Glomerular visceral epithelial cell (primary cell): ENCODE measurements around the gene PMEL.
"Not testable (repeated sequence)": the region's sequence is repeated elsewhere in the genome, so short reads cannot be mapped to it uniquely, and the experiment has no call there.

Source experiments
- DNase-seq: peaks from one replicate; pipeline ENCODE4 v3.0.0-alpha.2; 2016; ENCODE audit errors: extremely low spot score

PMEL gene

DNA sequence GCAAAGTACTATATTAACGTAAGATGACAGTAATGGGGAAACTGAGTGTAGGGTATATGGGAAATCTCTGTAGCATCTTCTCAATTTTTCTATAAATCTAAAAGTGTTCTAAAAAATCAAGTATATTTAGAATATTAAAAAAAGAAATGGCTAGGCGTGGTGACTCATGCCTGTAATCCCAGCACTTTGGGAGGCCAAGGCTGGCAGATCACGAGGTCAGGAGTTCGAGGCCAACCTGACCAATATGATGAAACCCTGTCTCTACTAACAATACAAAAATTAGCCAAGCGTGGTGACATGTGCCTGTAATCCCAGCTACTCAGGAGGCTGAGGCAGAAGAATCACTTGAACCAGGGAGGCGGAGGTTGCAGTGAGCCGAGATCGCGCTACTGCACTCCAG lies 42.2 kb downstream of the PMEL start:
- DNase-seq: not testable (repeated sequence)

- DNase-seq: no peak
Observed at GRCh38 chr12:55922126-55922525, 43.7 kb downstream of the PMEL start.

DNA sequence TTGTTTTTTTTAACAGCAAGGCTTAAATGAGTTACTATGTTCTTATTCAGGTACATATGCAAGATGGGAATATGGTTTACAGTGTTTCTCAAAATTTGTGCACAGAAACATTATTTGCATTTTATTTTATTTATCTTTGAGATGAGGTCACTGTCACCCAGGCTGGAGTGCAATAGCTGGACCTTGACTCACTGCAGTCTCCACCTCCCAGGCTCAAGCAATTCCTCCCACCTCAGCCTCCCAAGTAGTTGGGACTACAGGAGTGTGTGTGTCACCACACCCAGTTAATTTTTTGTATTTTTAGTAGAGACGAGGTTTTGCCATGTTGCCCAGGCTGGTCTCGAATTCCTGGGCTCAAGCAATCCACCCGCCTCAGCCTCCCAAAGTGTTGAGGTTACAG lies 46.8 kb downstream of the PMEL start:
- DNase-seq: peak; percentile 45

DNA sequence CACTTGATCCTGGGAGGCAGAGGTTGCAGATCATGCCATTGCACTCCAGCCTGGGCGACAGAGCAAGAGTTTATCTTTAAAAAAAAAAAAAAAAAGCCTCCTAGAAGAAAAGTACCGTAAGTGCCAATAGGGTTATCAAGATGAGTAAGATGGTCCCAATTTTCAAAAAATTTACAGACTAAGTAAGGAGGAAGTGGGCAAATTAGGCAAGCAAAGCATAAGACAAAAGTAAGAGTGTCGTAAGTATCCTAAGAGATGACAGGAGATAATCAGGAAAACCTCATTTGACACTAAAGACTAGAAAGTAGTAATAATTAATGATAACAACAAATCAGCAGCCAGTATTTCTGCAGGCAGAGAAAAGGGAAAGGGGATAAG lies 50.4 kb downstream of the PMEL start:
- no peak for DNase-seq

DNA sequence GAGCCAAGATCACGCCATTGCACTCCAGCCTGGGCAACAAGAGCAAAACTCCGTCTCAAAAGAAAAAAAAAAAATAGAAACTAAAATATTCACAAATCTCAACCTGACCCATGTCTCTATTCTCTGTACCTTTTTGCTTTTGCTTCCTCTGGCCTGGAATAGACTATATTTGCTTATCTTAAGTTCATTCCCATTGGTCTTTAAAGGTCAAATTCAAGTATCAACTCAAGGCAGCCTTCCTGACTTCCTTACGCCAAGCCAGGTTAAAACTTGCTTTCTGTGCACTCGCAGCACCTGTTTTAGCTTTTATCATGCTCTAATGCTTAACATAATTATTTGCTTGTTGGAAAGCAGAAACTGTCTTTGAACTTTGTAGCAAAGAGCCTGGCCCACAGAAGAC lies 52.9 kb downstream of the PMEL start:
- DNase-seq: no peak

DNA sequence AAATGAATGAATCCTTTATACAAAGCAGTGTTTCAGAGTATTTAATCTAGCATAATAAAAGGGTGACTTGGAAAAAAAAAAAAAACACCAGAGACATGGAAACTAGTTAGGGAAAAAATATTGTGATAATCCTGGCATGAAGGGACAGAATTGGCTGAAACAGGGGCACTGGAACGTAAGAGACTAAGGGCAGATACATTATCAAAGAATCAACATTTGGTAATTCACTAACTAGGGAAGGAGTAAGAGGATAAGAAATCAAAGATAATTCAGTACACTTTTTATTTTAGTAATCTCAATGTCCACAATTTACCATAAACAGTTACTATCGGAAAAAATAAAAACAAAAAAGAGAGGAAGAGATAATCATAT lies 56.3 kb downstream of the PMEL start:
- DNase-seq: no peak

GRCh38 chr12:55908726-55909512 lies 56.9 kb downstream of the PMEL start:
- no peak for DNase-seq

- no peak for DNase-seq
Observed at GRCh38 chr12:55906056-55906455, 59.8 kb downstream of the PMEL start.
